Stimulated activated CD8-positive, alpha-beta memory T cell treated with anti-CD3 and anti-CD28 coated beads, Interleukin-4, amount 100 ng/mL, for 4 hours (primary cell): Measurements from ENCODE around the gene EVC2.

ENCODE experiments used
- DNase-seq, 2 donors: peaks; one replicate each; pipeline ENCODE4 v3.0.0-alpha.2; 2020; ENCODE audit warnings: low read depth in 2 of 2, low spot score in 1 of 2

Gene EVC2

GRCh38 chr4:5712517-5712916, 4.2 kb upstream of the EVC2 start:
- no peak for DNase-seq

GRCh38 chr4:5711479-5712184, 3.3 kb upstream of the EVC2 start:
- no peak for DNase-seq

GRCh38 chr4:5710961-5711478, 2.7 kb upstream of the EVC2 start, which contains the start of gene EVC:
Gene EVC, plus strand, starts transcription at chr4:5711201. Its CDS starts 180 bp downstream, at chr4:5711381.
- DNase-seq: no peak

GRCh38 chr4:5710065-5710960, 2.0 kb upstream of the EVC2 start:
- DNase-seq: no peak

- DNase-seq: no peak
Measured at GRCh38 chr4:5709207-5709575, 832 bp upstream of the EVC2 start.

- no peak for DNase-seq
Measured at GRCh38 chr4:5707778-5708448, 446 bp downstream of the EVC2 start.

GRCh38 chr4:5707366-5707765, 993 bp downstream of the EVC2 start:
- DNase-seq: no peak

- DNase-seq: no peak
Measured at GRCh38 chr4:5706486-5707290, 1.7 kb downstream of the EVC2 start.

GRCh38 chr4:5705647-5706320, 2.6 kb downstream of the EVC2 start:
- no peak for DNase-seq

- DNase-seq: no peak
Measured at GRCh38 chr4:5704276-5704675, 4.1 kb downstream of the EVC2 start.

- DNase-seq: no peak
Measured at GRCh38 chr4:5703831-5704230, 4.5 kb downstream of the EVC2 start.

GRCh38 chr4:5701971-5702370, 6.4 kb downstream of the EVC2 start:
- no peak for DNase-seq

GRCh38 chr4:5700459-5700858, 7.9 kb downstream of the EVC2 start:
- no peak for DNase-seq

- no peak for DNase-seq
Measured at GRCh38 chr4:5696341-5696740, 12.0 kb downstream of the EVC2 start.

GRCh38 chr4:5693871-5694270, 14.5 kb downstream of the EVC2 start:
- DNase-seq: no peak

GRCh38 chr4:5691491-5692132, 16.7 kb downstream of the EVC2 start:
- no peak for DNase-seq

GRCh38 chr4:5689065-5689464, 19.3 kb downstream of the EVC2 start:
- no peak for DNase-seq

GRCh38 chr4:5686338-5686737, 22.0 kb downstream of the EVC2 start:
- DNase-seq: no peak

GRCh38 chr4:5685296-5685695, 23.1 kb downstream of the EVC2 start:
- DNase-seq: no peak

GRCh38 chr4:5683566-5683965, 24.8 kb downstream of the EVC2 start:
- DNase-seq: no peak
